HS-27A (cell line): ENCODE data around the gene KIAA1671.

Experiments
- DNase-seq: peaks from one replicate; pipeline ENCODE4 v3.0.0-alpha.2; 2012; ENCODE audit warnings: low read depth, missing footprints

Gene KIAA1671

DNA sequence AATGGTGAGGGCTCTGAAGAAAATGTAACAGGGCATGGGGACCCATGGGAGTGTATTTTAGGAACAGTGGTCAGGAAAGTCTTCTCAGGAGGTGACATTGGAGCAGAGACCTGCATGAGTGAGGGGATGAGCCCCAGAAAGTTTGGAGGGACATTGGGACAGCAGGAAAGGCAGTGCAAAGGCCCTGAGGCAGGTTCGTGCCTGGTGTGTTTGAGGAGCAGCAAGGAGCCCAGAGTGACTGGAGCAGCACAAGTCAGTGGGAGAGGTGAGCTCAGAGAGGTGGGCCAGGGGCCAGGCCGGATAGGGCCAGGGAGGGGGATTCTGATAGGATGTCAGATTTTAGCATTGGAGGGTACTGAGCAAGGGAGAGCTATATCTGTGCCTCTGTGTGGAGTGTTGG, 167.1 kb downstream of the KIAA1671 start:
- no peak for DNase-seq

DNA sequence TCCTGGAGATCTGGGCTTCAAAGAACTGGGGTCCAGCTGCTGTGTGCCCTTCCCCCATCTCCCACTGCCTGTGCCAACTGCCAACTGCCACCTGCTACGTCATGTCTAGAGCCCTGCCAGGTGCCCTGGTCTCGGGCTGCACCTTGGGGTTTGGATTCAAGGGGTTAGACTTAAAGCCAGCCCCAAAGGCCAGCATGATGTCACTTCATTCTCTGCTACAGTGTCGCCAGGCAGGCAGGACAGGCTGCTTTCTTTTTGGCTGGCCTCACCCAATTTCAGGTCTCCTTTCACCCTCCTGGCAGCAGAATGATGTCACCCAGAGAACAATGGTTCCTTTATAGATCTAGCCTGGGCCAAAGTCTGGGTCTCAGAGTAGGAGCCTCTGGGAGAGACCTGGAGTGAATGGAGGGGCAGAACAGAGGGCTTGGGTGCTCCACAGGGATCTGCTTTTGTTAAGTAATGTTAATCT, 167.6 kb downstream of the KIAA1671 start:
- DNase-seq = no peak

DNA sequence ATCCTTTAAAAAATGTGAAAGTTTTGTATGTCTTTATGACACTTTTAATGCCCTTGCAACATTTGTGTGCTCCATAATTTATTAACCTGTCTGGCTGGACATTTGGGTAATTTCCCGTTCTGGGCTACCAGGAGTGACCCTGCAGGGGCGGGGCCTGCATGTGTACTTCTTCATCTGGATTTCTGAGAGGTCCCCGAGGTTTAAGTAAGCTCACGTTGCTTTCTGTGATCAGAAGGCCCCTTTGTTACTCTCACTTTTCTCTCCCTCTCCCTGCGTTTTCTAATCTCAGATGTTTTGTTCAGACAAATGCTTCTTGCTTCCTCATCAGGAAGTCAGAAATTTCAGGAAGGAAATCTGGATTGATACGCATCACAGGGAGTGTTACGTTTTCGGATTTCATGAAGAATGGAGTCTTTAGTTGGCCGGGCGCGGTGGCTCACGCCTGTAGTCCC, 168.3 kb downstream of the KIAA1671 start:
- DNase-seq = no peak

DNA sequence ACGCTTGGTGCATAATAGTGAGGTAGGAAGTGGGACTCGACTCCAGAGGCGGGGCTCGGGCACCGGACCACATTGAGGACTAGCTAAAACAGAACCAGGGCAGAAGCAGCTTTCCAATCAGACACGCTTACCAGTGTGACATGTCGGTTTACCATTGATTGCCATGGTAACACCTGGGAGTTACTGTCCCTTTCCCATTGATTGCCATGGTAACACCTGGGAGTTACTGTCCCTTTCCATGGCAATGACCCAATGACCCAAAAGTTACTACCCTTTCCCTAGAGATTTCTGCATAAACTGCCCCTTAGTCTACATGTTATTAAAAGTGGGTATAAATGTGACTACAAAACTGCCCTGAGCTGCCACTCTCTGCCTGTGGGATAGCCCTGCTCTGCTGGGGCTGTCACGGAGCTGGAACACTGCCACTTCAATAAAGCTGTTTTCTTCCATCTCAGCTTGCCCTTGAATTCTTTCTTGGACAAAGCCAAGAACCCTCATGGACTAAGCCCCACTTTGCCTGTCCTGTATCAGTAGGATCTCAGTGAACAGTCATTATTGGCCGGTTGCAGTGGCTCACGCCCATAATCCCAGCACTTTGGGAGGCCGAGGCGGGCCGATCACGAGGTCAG, 169.7 kb downstream of the KIAA1671 start:
- no peak for DNase-seq

DNA sequence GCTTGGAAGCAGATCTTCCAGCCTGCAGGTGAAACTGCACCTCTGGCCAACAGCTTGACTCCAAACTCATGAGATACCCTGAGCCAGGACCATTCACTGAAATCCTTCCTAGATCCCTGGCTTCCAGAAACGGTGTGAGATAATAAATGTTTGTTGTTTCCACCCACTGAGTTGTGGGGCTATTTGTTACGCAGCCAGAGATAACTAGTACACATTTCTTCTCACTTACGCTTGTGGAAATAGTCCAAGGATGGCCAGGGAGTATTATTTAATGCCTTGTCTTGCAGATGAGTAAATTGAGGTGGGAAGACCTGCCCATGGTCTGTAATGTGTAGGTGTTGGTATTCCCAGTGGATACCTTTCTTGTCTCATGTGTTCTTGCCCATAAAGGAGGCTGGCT, 171.2 kb downstream of the KIAA1671 start:
- no peak for DNase-seq

DNA sequence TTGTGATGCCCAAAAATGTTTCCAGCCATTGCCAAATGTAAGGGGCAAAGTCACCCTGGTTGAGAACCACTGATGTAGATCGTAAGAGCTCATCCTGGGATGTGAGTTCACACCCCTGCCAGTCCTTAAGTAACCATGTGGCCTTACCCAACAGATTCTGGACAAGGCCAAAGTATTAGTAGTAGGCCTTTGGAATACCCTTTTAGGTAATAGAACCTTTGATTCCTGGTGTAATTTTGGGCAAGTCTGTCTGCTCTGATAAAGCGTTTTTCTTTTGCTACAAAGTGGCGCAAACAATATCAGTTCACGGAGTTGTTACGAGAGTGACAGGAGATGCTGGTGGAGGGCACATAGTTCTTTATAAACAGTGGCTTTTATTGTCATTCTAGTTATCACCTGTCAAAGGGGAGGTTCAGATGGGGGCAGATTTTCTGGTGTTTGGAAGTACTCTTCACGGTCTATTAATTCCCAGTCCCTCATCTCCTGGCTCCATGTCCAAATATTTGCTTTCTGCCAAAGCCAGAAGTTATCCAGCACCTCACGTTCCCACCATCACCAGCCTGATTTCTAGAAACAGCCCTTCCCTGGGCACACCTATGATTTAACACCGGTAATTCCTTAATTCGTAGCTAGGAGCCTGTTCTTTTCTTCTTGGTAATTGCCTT, 173.3 kb downstream of the KIAA1671 start:
- DNase-seq = no peak

DNA sequence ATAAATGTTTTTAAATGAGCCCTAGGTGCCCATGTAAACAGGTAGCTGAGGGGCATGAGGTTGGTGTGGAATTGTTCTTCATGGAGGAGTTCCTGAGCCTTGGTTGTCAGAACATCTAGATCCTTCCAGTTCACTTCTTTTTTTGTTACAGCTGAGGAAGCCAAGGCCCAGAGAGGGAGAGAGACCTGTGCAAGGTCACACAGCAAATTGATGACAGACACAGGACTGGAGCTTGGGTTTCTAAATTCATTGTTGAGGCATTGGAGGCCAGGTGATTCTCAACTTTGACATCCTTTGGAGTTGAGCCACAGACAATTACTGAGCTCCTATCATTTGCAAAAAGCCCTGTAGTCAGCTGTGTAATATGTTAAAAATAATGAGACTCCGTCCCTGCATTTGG, 174.0 kb downstream of the KIAA1671 start:
- DNase-seq = no peak

DNA sequence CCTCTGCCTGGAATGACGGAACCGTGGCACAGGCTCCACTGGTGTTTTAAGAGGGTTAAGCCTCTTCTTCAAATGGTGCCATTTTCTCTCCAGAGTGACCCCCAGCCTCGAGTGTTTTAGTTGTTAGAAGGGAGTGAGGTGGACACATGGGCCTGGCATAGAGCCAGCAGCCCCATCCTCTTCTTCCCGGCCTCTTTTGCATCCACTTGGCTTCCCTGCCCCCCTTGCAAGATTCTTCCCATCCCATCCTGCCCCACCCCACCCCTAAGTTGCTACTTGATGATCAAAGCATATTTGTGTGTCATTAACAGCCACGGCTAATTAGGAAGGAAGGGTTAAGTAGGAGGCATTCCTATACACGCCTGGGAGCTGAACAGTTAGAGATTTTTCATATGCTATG, 174.8 kb downstream of the KIAA1671 start:
- no peak for DNase-seq

DNA sequence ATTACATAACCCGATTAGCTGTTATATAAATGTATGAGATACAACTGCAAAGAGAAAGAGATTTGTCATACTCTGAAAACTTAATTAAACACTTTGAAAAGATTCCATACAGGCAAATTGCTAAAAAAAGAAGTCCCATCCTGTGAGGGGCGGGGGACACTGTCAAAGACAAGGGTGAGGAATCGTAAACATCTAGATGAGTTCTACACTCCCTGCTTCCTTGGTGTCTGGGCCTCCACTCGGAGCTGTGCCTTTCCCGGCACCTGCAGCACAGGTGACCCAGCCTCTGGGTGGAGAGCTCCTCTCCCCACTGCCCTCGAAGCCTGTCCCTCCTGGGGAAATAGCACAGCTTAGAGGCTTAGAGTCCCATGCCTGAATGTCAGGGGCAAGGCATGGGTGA, 177.9 kb downstream of the KIAA1671 start:
- DNase-seq = no peak

DNA sequence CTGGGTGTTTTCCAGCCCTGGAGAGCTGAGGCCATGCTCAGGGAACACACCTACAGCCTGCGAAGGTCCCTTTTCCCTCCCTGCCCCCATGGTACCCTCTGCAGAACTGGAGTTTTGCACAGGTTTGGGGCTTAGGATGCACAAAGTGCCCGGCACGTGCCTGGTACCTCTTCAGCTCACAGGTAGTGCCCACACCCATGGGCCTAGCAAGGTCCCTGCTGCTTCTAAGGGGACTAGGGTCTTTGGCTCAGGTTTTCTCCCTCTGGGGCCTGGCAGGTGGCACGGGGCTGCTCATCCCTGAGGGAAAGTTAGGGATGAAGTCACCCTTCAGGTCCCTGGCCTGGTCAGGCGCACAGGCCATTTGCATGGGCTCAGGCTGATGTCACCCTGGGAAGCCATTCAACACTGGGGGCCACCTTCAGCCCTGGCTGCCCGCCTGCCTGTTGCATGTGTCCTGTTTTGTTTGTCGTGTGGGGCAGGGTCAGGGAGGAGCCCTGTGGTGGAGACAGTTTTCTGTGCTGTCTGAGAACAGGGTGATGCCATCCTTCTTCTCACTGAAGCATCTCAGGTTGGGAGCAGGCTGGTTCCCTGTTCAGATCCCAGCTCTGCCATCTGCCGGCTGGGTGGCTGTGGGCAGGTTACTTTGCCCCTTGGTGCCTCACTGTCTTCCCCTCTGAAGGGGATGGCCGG, 178.8 kb downstream of the KIAA1671 start:
- DNase-seq = no peak

DNA sequence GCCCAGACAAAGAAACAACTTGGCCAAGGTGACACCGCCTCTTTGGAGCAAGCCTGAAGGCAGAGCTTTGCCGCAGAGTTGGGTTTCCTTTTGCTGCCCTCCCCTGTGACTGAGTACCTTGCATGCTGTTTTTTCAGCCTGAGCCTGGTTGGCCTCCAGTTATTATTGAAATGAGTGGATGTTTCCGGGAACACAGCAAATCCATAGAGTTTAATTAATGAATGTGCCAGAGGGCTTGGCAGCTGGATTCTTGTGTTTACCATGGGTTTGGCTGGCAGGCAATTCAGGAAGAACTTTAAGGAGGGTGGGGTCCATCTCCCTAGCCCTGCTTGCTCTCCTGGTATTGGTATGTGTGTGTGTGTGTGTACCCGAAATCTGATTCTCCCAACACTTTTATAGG, 181.5 kb downstream of the KIAA1671 start:
- DNase-seq = no peak

DNA sequence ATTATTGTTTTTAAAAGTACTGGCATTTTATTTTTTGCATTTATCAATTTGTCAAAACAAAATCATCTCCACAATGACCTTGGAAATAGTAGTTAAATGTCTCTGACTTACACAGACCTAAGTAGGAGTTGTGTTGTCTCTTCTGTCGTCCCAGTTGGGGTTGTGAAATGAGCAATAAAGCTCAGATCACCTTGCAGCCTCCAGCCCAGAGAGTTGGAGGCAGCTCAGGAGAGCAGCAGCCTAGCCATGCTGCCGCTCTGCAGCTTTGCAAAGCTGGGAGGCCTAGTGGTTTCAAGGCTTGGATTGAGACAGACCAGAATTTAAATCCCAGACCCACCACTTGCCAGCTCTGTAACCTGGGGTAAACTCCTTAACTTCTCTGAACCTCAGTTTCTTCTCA, 181.9 kb downstream of the KIAA1671 start:
- no peak for DNase-seq

DNA sequence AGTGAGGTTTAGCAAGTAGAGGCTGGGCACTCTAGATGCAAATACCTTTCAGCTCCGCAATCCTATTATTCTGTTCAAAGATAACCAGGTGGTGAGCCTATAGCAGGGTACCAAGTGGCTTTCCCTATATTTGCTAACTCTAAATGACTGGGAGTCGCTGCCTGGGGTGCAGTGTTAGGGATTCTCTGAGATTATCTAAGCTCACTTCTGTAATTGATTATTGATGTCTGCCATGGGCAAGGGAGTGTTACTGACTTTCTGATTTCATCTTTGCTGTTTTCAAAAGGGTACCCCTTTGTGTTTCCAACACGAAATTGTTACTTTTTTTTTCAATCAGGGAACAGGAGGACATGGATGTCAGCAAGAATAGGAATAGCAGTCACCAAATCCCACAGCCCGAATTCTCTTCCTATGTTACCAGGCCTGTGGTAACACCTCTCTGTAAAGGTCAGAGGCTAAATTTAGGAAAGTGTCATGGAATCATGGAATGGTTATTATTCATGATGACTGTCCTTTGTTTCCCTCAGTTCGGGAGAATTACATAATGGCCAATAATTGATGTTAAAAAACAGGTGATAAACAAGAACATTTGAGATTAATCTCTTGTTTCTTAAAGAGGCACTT, 184.5 kb downstream of the KIAA1671 start:
- DNase-seq = no peak

DNA sequence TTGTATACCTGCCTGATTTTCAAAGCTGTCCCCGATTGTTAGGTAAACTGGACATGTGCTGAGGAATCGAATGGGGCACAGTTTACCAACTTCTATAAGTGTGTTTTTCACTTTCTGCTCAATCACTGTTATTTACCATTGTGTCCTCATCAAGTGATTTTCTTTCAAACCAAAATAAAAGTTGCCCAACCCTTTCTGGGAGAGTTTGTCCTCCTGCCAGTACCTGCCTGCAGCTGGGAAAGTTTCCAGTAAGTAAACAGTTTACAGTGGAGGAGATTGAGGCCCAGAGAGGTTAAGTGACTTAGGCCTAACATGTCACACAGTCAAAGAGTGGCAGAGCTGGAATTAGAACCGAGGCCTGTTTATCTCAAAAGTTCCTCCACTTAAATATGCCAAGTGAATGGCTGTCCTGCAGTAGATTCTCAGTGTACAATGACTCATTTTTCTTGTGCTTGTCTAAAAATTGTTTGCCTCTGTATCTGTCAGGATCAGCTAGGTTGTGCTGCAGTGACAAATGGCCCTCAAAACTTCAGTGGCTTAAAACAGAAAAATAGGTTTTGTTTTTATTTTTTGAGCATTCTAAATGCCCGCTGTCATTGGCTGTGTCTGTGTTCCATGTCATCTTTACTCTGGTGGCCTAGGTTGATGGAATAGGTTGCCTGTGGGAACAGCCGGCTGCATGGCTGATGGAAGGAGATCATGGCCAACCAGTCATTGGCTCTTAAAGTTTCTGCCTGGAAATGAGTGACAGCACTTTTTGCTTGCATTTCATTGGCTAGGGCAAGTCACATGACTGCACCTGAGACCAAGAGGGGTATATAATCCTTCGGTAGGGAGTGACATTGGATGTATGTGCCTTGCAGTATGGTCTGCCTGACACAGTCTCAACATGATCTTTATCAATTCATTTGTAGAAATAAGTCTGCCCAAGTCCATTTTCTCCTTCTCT, 185.3 kb downstream of the KIAA1671 start:
- no peak for DNase-seq

DNA sequence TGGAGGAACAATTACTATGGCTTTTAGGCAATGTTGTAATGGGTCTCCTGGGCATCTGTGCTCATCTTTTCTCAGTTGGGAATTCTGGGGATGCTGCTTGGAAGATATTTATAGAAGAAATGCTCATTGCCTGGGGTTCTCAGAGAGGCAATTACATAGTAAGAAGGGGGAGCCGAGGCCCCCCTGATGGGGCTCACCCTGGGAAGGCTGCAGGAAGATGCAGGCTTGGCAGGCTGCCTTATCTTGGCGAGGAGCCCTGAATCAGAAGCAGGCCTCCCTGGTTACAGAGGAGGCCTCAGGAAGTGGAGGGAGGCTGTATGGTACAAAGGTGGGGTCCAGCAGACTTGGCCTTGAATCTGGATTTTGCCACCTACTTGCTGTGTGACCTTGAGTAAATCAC, 186.5 kb downstream of the KIAA1671 start:
- DNase-seq = no peak

DNA sequence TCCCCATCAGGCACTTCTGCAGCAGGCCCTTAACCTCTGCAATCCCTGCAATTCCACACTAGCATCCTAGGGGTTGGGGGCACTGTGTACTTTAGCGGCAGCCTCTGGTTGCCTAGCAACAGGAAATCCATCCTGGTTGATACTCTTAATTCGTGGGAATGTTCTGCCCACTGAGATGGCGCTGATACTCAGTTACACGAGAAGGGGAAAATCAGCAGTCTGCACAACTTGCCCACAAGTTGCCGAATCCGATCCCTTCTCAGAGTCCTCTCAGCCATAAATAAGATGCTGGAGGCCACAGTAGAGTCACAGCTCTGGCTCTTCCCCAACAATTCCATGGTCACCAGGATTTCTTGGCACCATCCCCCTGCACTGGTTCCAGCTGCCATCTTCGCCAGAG, 189.6 kb downstream of the KIAA1671 start:
- no peak for DNase-seq

DNA sequence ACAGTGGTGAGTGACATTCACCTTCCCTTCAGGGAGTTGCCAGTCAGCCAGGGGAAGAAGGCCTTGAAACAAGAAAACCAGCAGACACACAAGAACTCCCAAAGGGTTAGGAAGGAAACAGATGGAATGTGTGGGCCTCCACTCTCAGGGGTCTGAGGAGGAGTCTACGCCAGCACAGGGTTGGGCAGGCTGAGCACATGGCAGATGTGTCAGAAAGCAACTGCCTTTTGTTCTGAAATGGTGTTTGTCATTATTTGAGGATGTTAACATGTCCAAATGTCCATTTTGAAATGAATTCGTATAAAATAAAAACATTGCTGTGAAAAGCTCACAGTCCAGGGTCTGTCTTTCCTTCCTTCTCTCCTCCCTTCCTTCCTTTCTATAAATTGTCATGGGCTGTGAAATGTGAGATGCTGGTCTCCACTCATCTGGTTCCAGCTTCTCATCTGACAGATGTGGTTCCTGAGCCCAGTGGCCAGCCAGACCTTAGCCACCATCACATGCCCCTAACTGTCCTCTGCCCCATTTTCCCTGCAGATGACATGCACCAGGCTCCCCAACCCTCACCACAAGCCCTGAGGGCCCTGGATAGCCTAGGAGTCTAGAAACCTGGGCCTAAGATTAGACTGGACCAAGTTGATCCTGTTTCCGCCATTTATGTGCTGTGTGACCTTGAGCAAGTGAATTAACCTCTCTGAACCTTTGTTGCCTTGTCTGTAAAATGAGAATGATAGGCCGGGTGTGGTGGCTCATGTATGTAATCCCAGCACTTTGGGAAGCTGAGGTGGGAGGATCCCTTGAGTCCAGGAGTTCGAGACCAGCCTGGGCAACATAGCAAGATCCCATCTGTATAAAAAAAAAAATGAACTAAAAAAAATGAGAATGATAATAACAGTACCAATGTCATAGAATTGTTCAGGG, 190.9 kb downstream of the KIAA1671 start:
- DNase-seq = no peak

DNA sequence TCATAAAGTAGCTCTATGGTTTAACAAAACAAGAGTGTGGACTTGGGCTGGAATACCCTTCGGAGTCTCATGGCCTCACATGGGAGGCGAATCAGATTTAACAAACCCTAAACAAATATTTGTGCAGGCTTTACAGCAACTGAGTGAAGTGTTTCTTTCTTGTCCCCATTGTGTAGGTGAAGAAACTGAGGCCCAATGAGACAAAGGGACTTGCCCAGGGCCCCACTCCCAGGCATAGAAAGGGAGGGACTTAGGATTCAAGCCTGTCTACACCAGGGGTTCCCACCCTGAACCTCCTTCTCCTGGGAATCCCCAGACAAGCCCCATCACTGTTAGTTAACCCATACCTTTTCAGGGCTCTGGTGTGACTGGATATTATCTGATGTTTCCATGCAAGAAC, 192.0 kb downstream of the KIAA1671 start:
- no peak for DNase-seq

DNA sequence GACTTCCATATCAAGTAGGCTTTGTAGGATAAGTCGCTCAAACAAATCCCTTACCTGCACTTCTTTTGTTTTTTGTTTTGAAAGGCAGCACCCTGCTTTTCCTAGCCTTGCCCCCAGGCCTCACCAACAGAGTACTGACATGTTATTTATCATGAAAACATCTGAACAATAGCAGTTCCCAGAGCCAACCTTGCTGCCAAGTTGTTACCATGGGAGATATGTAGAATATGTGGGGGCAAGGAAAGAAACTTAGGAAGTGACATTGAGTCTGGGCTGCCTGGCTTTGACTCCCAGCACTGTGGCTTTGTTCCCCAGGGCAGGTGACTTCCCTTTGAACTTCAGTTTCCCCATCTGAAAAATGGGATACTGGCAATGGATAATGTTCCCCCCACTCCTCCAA, 193.8 kb downstream of the KIAA1671 start:
- no peak for DNase-seq

DNA sequence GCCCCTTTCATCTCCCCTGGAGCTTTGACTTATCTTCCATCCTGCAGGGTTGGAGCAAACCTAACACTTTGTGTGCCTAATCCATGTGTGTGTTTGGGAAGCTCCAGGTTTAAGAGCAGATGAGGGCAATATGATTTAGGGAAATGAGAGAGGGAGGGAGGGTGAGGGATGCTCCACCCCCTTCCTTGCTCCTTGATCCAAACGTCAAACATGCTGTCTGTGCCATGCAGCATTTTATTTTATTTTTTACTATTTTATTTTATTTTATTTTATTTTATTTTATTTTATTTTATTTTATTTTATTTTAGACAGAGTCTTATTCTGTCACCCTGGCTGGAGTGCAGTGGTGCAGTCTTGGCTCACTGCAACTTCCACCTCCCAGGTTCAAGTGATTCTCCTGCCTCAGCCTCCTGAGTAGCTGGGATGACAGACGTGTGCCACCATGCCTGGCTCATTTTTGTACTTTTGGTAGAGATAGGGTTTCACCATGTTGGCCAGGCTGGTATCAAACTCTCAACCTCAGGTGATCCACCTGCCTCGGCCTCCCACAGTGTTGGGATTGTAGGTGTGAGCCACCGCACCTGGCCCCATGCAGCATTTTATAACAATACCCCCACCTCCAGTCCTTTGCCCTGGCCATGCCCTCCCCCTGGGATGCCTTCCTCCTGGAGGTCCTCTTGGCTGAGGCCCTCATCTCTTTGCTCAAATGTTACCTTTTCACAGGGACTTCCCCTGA, 194.6 kb downstream of the KIAA1671 start:
- DNase-seq = no peak
